Activated naive CD4-positive, alpha-beta T cell treated with anti-CD3 and anti-CD28 coated beads, Interleukin-2, amount 10 ng/mL, durations not matched to agents 7 days and 5 days (primary cell): ENCODE results near the gene TMEM132A.

Experiments
- CTCF ChIA-PET: fragments of 350-600 bp; sonication (Branson Sonifier 250); formaldehyde crosslinking; loops from one replicate; lab custom pipeline; 2021; ENCODE audit warnings: antibody characterized with exemption; lab: Charles Lee
- DNase-seq: peaks from one replicate; pipeline ENCODE4 v3.0.0-alpha.2; 2020
- H3K27ac Mint-ChIP-seq: one replicate; pipeline ENCODE4 v1.8.0; 2021; ENCODE audit warnings: mild to moderate bottlenecking, moderate library complexity, mixed read lengths
- H3K27me3 Mint-ChIP-seq: one replicate; pipeline ENCODE4 v1.8.0; 2021; ENCODE audit warnings: mild to moderate bottlenecking, mixed read lengths
- H3K36me3 Mint-ChIP-seq: one replicate; pipeline ENCODE4 v1.8.0; 2021; ENCODE audit warnings: mixed read lengths
- H3K4me1 Mint-ChIP-seq: one replicate; pipeline ENCODE4 v1.8.0; 2021; ENCODE audit warnings: mixed read lengths
- H3K4me3 Mint-ChIP-seq: one replicate; pipeline ENCODE4 v1.8.0; 2021; ENCODE audit warnings: mild to moderate bottlenecking, moderate library complexity, mixed read lengths
- H3K9me3 Mint-ChIP-seq: one replicate; pipeline ENCODE4 v1.8.0; 2021; ENCODE audit warnings: mixed read lengths

The TMEM132A gene

DNA sequence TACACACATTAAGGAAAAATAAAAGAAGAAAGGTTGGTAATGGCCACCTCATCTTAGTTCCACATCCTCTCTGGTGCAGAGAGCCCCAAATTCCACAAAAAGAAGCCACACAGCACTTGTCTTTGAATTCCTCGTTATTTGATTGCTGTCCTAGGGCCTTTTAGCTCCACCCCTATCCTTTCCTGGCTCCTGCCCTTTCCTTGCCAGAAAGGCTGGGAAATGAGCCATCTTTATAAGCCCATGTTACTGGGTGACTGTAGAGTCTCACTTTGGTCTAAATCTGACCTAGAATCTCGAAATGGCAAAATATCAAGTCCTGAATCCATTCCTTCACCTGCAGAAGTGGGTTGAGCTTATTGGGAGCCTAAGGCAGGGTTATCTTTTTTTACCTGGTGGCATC, 4.3 kb upstream of the TMEM132A start:
- Mint-ChIP-seq H3K27ac (no peak overlapping the region), H3K9me3 (no peaks in the 10 kb centered on the region), H3K36me3 (peaks cover 26% of the 10 kb centered on the region), H3K27me3 (peaks cover 23% of the 10 kb centered on the region), H3K4me1 (peaks cover 32% of the 10 kb centered on the region), H3K4me3 (no peak overlapping the region)
- CTCF ChIA-PET: interaction anchor here (1.3 kb wide), 1 partner anchor 21 kb away, joined by 3 read pairs; no protein-coding TSS in a partner anchor
- no peak for DNase-seq

DNA sequence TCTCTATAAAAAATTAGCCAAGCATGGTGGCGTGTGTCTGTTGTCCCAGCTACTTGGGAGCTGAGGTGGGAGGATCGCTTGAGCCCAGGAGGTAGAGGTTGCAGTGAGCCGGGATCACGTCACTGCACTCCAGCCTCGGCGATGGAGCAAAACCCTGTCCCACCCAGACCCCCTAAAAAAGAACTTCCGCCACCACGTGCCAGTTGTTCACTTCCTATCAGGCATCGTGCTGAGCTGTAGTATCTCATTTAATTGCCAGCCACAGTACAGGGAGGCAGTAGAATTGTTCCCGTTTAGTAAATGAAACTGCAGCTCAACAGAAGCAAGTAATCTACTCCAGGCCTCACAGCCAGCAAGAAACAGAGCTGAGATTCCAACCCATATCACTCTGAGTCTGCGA, 3.0 kb upstream of the TMEM132A start:
- Mint-ChIP-seq H3K27me3 (peaks cover 36% of the 10 kb centered on the region), H3K9me3 (no peaks in the 10 kb centered on the region), H3K36me3 (peaks cover 22% of the 10 kb centered on the region), H3K4me3 (no peak overlapping the region), H3K4me1 (peaks cover 24% of the 10 kb centered on the region), H3K27ac (no peak overlapping the region)
- DNase-seq: no peak
- CTCF ChIA-PET: interaction anchor here (1.3 kb wide), 1 partner anchor 22 kb away, joined by 3 read pairs; no protein-coding TSS in a partner anchor

DNA sequence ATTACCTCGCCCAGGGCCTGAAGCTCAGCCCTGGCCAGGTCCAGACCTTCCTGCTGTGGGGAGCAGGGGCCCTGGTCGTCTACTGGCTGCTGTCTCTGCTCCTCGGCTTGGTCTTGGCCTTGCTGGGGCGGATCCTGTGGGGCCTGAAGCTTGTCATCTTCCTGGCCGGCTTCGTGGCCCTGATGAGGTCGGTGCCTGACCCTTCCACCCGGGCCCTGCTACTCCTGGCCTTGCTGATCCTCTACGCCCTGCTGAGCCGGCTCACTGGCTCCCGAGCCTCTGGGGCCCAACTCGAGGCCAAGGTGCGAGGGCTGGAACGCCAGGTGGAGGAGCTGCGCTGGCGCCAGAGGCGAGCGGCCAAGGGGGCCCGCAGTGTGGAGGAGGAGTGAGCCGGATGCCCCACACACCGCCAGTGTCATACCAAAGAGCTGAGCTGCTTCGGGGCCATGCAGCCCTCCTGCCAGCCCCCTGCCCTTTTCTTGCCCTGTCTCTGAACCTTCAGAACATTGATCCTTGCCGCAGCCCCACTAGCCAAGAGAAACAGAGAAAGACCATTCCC, 2.4 kb upstream of the TMEM132A start:
- H3K4me1 Mint-ChIP-seq: peaks cover 20% of the 10 kb centered on the region
- no peak overlapping the region for H3K4me3 Mint-ChIP-seq
- DNase-seq: no peak
- no peaks in the 10 kb centered on the region for H3K9me3 Mint-ChIP-seq
- H3K27me3 Mint-ChIP-seq: peaks cover 42% of the 10 kb centered on the region
- peaks cover 22% of the 10 kb centered on the region for H3K36me3 Mint-ChIP-seq
- no peak overlapping the region for H3K27ac Mint-ChIP-seq
- CTCF ChIA-PET: no interaction called here

DNA sequence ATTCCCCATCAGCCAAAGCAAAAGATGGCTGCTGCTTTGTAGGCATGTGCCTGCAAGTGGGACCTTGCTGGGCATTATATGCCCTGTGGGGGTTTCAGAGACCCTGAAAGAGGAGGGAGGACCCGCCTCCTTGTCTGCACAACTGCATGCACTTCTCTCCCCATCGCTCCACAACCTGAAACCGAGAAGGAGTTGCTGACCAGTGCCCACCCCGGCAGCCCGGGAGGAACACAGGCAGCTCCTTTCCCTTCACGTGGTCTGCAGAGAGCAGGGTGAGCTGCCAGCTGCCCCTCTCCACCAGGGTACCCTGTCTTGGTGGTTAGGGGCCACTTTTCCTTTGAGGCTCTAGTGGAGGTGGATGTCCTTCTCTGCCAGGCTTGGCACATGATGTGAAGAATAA, 1.4 kb upstream of the TMEM132A start:
- no peak for DNase-seq
- CTCF ChIA-PET: no interaction called here
- Mint-ChIP-seq H3K27me3 (peaks cover 52% of the 10 kb centered on the region), H3K36me3 (peaks cover 22% of the 10 kb centered on the region), H3K27ac (no peak overlapping the region), H3K9me3 (no peaks in the 10 kb centered on the region), H3K4me1 (peaks cover 15% of the 10 kb centered on the region), H3K4me3 (no peak overlapping the region)

DNA sequence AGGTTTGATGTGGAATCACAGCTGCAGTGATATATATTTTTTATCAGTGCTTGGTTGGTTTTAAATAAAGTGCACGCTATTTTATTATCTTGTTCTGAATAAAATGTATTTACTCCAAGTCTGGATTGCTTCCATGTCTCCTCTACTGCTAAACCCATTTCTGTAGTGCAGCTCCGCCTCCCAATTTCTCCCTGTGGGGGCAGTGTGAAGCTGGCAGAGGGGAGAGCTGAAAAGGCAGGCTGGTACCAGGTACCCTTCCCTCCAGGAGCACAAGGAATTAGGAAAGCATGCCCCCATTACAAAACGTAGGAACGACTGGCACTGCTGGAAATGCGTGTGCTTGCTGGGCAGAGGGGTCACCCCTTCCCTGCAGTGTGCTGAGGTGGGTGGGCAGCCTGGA, 934 bp upstream of the TMEM132A start:
- Mint-ChIP-seq H3K27ac (no peak overlapping the region), H3K36me3 (peaks cover 22% of the 10 kb centered on the region), H3K4me1 (peaks cover 13% of the 10 kb centered on the region), H3K4me3 (peak overlapping the region; percentile 41), H3K27me3 (peaks cover 54% of the 10 kb centered on the region), H3K9me3 (no peaks in the 10 kb centered on the region)
- DNase-seq: no peak
- CTCF ChIA-PET: interaction anchor here (0.7 kb wide), 1 partner anchor 8 kb away, joined by 3 read pairs; no protein-coding TSS in a partner anchor

DNA sequence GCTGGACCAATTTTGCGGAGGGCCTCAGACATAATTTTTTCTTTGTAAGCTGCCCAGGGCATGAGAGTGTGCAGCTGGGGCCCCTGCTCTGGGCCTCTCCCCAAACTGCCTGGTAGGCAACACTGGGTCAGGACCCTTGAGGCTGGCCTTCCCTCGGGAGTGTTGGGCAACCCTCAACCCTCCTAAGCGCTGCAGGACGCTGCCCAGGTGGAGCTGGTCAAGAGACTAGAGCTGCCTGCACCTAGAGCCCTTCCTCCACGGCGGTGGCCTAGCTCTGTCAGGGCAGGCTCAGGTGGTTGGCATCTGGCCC, 505 bp upstream of the TMEM132A start:
- H3K4me1 Mint-ChIP-seq: peaks cover 13% of the 10 kb centered on the region
- H3K27me3 Mint-ChIP-seq: peaks cover 59% of the 10 kb centered on the region
- CTCF ChIA-PET: interaction anchor here (0.7 kb wide), 1 partner anchor 8 kb away, joined by 3 read pairs; no protein-coding TSS in a partner anchor
- DNase-seq: no peak
- peaks cover 22% of the 10 kb centered on the region for H3K36me3 Mint-ChIP-seq
- H3K4me3 Mint-ChIP-seq: peak overlapping the region; percentile 51
- no peak overlapping the region for H3K27ac Mint-ChIP-seq
- no peaks in the 10 kb centered on the region for H3K9me3 Mint-ChIP-seq

DNA sequence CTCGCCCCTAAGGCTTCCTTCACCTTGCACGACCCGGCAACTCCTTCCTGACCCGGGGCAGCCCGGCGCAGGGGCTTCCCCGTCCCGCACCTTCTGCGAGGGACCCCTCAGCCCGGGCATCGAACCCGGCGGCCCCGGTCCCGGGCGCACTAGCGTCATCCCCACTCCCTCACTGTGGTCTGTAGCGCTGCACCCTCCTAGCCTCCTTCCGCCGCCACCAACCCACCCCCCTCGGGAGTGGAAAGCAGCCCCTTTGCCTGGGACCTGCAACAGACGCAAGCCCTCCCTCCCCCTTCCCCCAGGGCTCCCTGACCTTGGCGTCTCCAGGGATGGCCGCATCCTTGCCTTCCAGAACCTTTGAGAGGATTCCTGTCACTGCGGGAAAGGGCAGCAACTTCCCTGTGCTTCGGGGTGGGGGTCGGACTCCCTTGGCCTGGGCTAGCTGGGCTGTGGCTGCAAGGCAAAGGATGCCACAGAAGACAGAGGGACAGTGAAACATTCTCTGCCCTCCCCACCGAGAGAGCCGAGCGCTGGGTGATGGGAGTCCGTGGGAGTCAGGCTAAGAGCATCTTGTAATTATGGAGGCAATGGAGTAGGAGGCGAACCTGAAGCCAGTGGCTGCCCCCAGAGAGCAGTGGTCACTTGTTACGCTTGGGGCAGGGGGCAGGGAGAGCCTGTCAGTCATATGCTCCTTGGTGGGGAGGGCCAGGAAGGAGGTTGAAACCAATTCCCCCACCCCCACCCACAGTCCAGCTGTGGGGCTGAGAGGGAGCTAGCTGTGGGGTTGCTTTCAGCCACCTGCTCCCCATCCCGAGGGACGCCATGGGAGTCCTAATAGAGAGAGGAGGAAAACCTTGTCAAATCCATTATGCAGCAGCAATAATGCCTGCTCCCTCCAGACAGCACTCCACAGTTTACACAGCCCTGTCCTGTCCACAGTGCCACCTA, 920 bp downstream of the TMEM132A start:
- DNase-seq: no peak
- H3K4me1 Mint-ChIP-seq: peaks cover 10% of the 10 kb centered on the region
- peaks cover 22% of the 10 kb centered on the region for H3K36me3 Mint-ChIP-seq
- peaks cover 73% of the 10 kb centered on the region for H3K27me3 Mint-ChIP-seq
- CTCF ChIA-PET: no interaction called here
- no peaks in the 10 kb centered on the region for H3K9me3 Mint-ChIP-seq
- H3K27ac Mint-ChIP-seq: no peak overlapping the region
- peak overlapping the region; percentile 43 for H3K4me3 Mint-ChIP-seq

DNA sequence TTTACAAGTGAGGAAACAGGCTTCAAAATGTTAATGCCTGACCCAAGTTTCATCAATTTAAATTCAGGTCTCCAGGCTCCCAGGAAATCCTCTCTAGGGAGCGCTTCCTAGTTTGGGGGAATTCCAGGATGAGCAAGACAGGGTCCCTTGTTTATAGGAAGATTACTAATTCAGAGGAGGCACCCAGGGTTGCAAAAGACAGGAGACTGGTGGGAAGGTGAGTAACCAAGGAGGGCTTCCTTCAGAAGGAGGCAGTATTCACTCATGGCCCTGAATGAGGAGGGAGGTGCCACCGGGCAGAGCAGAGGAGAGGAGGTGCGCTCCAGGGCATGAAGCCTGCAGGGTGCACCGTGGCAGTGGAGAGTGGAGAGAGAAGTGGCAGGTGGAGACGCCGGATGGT, 1.6 kb downstream of the TMEM132A start:
- CTCF ChIA-PET: no interaction called here
- Mint-ChIP-seq H3K4me1 (peaks cover 10% of the 10 kb centered on the region), H3K27me3 (peaks cover 80% of the 10 kb centered on the region), H3K4me3 (no peak overlapping the region), H3K36me3 (peaks cover 18% of the 10 kb centered on the region), H3K9me3 (no peaks in the 10 kb centered on the region), H3K27ac (no peak overlapping the region)
- DNase-seq: no peak

DNA sequence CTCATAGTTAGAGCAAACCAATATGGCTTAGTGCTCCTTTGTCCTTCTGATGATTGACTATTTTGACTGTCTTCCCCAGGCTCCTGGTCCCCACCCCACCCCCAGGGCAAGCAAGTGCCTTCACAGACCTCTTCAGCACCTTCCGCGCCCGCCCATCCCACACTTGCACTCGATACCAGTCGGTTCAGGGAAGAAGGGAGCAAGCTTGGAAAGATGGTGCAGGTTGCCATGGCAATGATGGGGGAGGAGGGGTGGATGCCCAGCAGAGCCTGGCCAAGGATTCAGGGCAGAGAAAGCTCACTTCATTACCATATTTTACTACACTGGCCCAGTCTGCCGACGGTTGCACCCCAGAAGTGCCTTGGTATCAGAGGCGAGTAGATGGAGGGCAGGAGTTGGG, 2.2 kb downstream of the TMEM132A start:
- Mint-ChIP-seq H3K4me1 (peaks cover 10% of the 10 kb centered on the region), H3K36me3 (peaks cover 15% of the 10 kb centered on the region), H3K9me3 (no peaks in the 10 kb centered on the region), H3K27ac (no peak overlapping the region), H3K4me3 (no peak overlapping the region), H3K27me3 (peaks cover 86% of the 10 kb centered on the region)
- CTCF ChIA-PET: no interaction called here
- DNase-seq: no peak

DNA sequence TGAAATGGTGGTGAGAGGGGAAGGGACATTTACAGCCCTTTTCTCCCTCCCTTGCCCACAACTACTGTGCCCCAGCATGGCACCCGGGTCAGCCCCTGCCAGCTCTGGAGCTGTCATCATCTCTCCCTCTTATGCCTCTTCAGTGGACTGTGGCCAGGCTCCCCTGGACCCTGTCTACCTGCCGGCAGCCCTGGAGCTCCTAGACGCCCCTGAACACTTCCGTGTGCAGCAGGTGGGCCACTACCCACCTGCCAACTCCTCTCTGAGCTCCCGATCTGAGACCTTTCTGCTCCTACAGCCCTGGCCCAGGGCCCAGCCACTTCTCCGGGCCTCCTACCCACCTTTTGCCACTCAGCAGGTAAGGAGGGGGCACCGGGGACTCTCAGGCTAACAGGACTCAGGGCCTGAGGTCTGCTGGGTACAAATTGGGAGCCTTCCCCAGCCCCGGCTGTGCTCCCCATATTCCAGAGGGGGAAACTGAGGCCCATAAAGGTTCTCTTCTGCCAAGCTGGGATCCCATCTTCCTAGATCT, 2.9 kb downstream of the TMEM132A start:
- Mint-ChIP-seq H3K9me3 (no peaks in the 10 kb centered on the region), H3K36me3 (peaks cover 13% of the 10 kb centered on the region), H3K4me3 (no peak overlapping the region), H3K27ac (no peak overlapping the region), H3K27me3 (peaks cover 92% of the 10 kb centered on the region), H3K4me1 (peaks cover 10% of the 10 kb centered on the region)
- CTCF ChIA-PET: no interaction called here
- no peak for DNase-seq

DNA sequence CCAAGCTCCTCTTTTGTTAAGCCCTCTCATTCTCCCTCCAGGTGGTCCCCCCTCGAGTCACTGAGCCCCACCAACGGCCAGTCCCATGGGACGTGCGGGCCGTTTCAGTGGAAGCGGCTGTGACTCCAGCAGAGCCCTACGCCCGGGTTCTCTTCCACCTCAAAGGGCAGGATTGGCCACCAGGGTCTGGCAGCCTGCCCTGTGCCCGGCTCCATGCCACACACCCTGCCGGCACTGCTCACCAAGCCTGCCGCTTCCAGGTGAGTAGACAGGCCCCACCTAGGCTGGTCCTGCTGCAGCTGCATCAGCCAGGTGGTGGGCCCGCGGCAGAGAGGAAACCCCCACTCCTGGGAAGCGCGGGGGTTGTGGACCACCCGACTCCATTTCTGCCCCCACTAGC, 3.3 kb downstream of the TMEM132A start:
- no peak for DNase-seq
- Mint-ChIP-seq H3K36me3 (peaks cover 8% of the 10 kb centered on the region), H3K9me3 (no peaks in the 10 kb centered on the region), H3K4me3 (no peak overlapping the region), H3K27me3 (peaks cover 95% of the 10 kb centered on the region), H3K27ac (no peak overlapping the region), H3K4me1 (peaks cover 10% of the 10 kb centered on the region)
- CTCF ChIA-PET: interaction anchor here (1.2 kb wide), 1 partner anchor 9 kb away, joined by 4 read pairs; no protein-coding TSS in a partner anchor

DNA sequence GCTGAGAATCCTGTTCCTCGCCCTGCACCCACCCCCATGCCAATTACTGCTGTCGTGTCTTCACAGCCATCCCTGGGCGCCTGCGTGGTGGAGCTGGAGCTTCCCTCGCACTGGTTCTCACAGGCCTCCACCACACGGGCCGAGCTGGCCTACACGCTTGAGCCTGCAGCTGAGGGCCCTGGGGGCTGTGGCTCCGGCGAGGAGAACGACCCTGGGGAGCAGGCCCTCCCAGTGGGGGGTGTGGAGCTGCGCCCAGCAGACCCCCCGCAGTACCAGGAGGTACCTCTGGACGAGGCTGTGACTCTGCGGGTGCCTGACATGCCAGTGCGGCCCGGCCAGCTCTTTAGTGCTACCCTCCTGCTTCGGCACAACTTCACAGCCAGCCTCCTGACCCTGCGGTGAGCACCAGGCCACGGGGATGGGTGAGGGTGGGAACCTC, 4.3 kb downstream of the TMEM132A start:
- H3K27me3 Mint-ChIP-seq: peaks cover 86% of the 10 kb centered on the region
- peaks cover 2% of the 10 kb centered on the region for H3K36me3 Mint-ChIP-seq
- DNase-seq: no peak
- CTCF ChIA-PET: interaction anchor here (1.2 to 3.6 kb wide), 2 partner anchors 10 to 13 kb away, joined by 4 to 11 read pairs; no protein-coding TSS in a partner anchor
- peaks cover 10% of the 10 kb centered on the region for H3K4me1 Mint-ChIP-seq
- H3K27ac Mint-ChIP-seq: no peak overlapping the region
- no peaks in the 10 kb centered on the region for H3K9me3 Mint-ChIP-seq
- H3K4me3 Mint-ChIP-seq: no peak overlapping the region

DNA sequence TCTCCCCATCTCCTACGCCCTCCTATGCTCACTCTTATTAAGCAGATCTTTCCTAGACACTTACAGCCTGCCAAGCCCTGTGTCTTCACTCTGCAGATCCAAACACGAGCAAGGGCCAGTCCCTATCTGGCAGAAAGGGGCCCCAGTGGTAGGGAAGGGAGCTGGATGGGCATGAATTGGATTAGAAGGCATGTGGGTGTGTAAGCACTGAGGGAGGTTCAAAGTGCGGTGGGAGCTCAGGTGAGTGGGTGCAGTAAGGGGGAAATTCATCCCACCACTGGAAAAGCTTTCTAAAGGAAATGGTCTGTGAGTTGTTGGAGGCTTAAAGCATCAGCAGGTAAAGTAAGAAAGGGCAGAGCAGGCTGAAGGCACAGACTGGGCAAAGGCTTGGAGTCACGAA, 5.5 kb downstream of the TMEM132A start:
- CTCF ChIA-PET: interaction anchor here (1.3 to 3.6 kb wide), 2 partner anchors 14 to 258 kb away, joined by 3 to 11 read pairs; no protein-coding TSS in a partner anchor

DNA sequence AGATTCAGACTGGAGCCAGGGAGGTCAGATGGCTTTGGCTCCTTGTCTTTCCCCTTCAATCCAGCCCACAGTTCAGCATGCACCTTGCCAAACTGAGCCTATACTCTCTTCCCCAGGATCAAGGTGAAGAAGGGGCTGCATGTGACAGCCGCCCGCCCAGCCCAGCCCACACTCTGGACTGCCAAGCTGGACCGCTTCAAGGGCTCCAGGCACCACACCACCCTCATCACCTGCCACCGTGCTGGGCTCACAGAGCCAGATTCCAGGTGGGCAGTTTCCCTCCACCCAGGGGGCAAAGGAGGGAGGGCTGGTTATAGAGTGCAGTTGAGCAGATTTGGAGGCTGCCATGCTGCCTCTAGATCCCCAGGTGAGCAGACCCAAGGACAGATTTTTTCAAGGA, 6.1 kb downstream of the TMEM132A start:
- no peaks in the 10 kb centered on the region for H3K9me3 Mint-ChIP-seq
- CTCF ChIA-PET: interaction anchor here (1.3 to 3.6 kb wide), 2 partner anchors 15 to 257 kb away, joined by 3 to 11 read pairs; no protein-coding TSS in a partner anchor
- peaks cover 79% of the 10 kb centered on the region for H3K27me3 Mint-ChIP-seq
- peaks cover under 1% of the 10 kb centered on the region for H3K4me1 Mint-ChIP-seq
- no peak for DNase-seq
- no peak overlapping the region for H3K27ac Mint-ChIP-seq
- H3K4me3 Mint-ChIP-seq: no peak overlapping the region
- no peaks in the 10 kb centered on the region for H3K36me3 Mint-ChIP-seq

More for the DNA sequence above, 5.5 kb downstream of the TMEM132A start:
- H3K36me3 Mint-ChIP-seq: no peaks in the 10 kb centered on the region
- no peak for DNase-seq
- no peak overlapping the region for H3K4me3 Mint-ChIP-seq
- no peaks in the 10 kb centered on the region for H3K9me3 Mint-ChIP-seq
- H3K4me1 Mint-ChIP-seq: peaks cover 6% of the 10 kb centered on the region
- H3K27me3 Mint-ChIP-seq: peaks cover 84% of the 10 kb centered on the region
- H3K27ac Mint-ChIP-seq: no peak overlapping the region
